ENCODE data around the gene APOF. TPM values are rescaled to one million over a fixed set of nuclear protein-coding genes. Genes with fewer than 3 reads are reported as not detected.

Gene APOF
- total and polyA plus RNA-seq, 9 of the 15 experiments (the other 6 are each of a cell fraction or from before 2014, with no cell fraction given): 0.09 to 0.15 (median 0.12) TPM; not detected in 5

DNA sequence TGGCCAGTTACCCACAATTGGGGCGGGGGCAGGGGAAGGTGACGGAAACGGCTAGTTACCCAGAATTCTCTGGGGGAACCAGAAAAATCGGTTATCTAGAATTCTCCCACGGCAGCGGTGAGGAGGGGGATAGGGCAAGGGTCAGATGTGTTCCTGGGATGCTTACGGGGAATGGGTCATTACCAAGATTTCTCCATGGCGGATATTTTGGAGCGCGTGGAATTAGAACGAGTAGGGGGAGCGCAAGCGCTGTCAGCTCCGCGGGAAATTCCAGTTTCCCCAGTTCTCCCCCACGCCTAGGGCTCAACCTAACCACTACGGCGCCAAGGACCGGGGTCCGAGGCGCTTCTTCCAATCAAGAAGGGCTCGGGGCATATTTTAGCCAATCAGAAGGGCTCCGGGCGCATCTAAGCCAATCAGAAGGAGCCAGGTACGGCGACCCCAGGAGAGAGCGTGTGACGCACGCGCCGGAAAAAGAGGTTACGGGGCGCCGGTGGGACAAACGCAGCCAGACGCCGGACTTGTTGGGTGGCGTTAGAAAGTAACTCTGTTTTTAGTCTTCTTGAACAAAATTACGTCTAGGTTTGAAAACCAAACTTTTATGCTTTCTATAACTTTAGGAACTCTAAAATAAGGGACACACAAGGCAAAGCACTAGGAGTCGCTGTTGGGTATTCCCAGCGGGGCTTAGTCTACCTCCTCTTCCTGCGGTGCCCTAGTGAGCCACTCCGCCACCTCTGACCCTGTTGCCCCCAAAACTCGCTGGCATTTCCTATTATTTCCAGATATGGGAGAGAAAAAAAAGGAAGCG lies 28.8 kb downstream of the APOF start, which contains the start of gene PAN2 (continued):
- TF ChIP-seq, protein P1, sequence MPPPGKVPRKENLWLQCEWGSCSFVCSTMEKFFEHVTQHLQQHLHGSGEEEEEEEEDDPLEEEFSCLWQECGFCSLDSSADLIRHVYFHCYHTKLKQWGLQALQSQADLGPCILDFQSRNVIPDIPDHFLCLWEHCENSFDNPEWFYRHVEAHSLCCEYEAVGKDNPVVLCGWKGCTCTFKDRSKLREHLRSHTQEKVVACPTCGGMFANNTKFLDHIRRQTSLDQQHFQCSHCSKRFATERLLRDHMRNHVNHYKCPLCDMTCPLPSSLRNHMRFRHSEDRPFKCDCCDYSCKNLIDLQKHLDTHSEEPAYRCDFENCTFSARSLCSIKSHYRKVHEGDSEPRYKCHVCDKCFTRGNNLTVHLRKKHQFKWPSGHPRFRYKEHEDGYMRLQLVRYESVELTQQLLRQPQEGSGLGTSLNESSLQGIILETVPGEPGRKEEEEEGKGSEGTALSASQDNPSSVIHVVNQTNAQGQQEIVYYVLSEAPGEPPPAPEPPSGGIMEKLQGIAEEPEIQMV (tag; conservative IDR thresholded peaks at IDR 0.05; ENCODE audit: low read depth): peak; percentile 68; the same call in 1 of the 2 replicates
- TF ChIP-seq ZNF584 (CRISPR knock-in tag; IDR thresholded peaks at IDR 0.05; ENCODE audit: low read depth) (peak; percentile 68; the same call in 1 of the 2 replicates), ZZZ3 (IDR thresholded peaks at IDR 0.05) (no peak), RFX7 (CRISPR knock-in tag; IDR thresholded peaks at IDR 0.05) (no peak), XRCC5 (IDR thresholded peaks at IDR 0.05; ENCODE audit: low read depth, low read length) (peak; percentile 79; the same call in 1 of the 2 replicates), ARID1B (IDR thresholded peaks at IDR 0.05) (peak; percentile 51; the same call in 1 of the 2 replicates), SAFB (IDR thresholded peaks at IDR 0.05; ENCODE audit: borderline replicate concordance, low read depth, low read length) (no peak), SMAD3 (CRISPR knock-in tag; conservative IDR thresholded peaks at IDR 0.05) (peak; percentile 75; the same call in 1 of the 2 replicates), C11orf30 (IDR thresholded peaks at IDR 0.05; ENCODE audit: low read depth) (peak; percentile 80), MIER1 (IDR thresholded peaks at IDR 0.05; ENCODE audit: low read depth) (no peak), HNRNPUL1 (IDR thresholded peaks at IDR 0.05; ENCODE audit: low read length) (no peak)
- TF ChIP-seq, protein P2, sequence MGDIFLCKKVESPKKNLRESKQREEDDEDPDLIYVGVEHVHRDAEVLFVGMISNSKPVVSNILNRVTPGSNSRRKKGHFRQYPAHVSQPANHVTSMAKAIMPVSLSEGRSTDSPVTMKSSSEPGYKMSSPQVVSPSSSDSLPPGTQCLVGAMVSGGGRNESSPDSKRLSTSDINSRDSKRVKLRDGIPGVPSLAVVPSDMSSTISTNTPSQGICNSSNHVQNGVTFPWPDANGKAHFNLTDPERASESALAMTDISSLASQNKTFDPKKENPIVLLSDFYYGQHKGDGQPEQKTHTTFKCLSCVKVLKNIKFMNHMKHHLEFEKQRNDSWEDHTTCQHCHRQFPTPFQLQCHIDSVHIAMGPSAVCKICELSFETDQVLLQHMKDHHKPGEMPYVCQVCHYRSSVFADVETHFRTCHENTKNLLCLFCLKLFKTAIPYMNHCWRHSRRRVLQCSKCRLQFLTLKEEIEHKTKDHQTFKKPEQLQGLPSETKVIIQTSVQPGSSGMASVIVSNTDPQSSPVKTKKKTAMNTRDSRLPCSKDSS (IDR thresholded peaks at IDR 0.05; ENCODE audit: low read depth, partially characterized antibody): no peak
- TF ChIP-seq, protein P3, sequence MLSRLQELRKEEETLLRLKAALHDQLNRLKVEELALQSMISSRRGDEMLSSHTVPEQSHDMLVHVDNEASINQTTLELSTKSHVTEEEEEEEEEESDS (CRISPR knock-in tag; IDR thresholded peaks at IDR 0.05): no peak
- TF ChIP-seq, protein P4, sequence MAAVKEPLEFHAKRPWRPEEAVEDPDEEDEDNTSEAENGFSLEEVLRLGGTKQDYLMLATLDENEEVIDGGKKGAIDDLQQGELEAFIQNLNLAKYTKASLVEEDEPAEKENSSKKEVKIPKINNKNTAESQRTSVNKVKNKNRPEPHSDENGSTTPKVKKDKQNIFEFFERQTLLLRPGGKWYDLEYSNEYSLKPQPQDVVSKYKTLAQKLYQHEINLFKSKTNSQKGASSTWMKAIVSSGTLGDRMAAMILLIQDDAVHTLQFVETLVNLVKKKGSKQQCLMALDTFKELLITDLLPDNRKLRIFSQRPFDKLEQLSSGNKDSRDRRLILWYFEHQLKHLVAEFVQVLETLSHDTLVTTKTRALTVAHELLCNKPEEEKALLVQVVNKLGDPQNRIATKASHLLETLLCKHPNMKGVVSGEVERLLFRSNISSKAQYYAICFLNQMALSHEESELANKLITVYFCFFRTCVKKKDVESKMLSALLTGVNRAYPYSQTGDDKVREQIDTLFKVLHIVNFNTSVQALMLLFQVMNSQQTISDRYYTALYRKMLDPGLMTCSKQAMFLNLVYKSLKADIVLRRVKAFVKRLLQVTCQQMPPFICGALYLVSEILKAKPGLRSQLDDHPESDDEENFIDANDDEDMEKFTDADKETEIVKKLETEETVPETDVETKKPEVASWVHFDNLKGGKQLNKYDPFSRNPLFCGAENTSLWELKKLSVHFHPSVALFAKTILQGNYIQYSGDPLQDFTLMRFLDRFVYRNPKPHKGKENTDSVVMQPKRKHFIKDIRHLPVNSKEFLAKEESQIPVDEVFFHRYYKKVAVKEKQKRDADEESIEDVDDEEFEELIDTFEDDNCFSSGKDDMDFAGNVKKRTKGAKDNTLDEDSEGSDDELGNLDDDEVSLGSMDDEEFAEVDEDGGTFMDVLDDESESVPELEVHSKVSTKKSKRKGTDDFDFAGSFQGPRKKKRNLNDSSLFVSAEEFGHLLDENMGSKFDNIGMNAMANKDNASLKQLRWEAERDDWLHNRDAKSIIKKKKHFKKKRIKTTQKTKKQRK (IDR thresholded peaks at IDR 0.05; ENCODE audit: borderline replicate concordance, low read depth, low read length): no peak
- TF ChIP-seq, protein P5, sequence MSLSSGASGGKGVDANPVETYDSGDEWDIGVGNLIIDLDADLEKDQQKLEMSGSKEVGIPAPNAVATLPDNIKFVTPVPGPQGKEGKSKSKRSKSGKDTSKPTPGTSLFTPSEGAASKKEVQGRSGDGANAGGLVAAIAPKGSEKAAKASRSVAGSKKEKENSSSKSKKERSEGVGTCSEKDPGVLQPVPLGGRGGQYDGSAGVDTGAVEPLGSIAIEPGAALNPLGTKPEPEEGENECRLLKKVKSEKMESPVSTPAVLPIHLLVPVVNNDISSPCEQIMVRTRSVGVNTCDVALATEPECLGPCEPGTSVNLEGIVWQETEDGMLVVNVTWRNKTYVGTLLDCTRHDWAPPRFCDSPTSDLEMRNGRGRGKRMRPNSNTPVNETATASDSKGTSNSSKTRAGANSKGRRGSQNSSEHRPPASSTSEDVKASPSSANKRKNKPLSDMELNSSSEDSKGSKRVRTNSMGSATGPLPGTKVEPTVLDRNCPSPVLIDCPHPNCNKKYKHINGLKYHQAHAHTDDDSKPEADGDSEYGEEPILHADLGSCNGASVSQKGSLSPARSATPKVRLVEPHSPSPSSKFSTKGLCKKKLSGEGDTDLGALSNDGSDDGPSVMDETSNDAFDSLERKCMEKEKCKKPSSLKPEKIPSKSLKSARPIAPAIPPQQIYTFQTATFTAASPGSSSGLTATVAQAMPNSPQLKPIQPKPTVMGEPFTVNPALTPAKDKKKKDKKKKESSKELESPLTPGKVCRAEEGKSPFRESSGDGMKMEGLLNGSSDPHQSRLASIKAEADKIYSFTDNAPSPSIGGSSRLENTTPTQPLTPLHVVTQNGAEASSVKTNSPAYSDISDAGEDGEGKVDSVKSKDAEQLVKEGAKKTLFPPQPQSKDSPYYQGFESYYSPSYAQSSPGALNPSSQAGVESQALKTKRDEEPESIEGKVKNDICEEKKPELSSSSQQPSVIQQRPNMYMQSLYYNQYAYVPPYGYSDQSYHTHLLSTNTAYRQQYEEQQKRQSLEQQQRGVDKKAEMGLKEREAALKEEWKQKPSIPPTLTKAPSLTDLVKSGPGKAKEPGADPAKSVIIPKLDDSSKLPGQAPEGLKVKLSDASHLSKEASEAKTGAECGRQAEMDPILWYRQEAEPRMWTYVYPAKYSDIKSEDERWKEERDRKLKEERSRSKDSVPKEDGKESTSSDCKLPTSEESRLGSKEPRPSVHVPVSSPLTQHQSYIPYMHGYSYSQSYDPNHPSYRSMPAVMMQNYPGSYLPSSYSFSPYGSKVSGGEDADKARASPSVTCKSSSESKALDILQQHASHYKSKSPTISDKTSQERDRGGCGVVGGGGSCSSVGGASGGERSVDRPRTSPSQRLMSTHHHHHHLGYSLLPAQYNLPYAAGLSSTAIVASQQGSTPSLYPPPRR (CRISPR knock-in tag; IDR thresholded peaks at IDR 0.05; ENCODE audit: borderline replicate concordance): peak; percentile 46; the same call in 1 of the 2 replicates

Data from K562 (cell line).